ENCODE results near the gene EEF1AKMT3. TPM values are rescaled to one million over a fixed set of nuclear protein-coding genes. Genes with fewer than 3 reads are reported as not detected.

EEF1AKMT3 gene
- total RNA-seq: 1 to 10 TPM; 1.6 to 4.9 (median 2.0) TPM

GRCh38 chr12:57772429-57773322, at the start of gene EEF1AKMT3:
TSS of gene EEF1AKMT3 (plus strand) at chr12:57772614. CDS start at chr12:57772725, 111 bp downstream.
- H3K36me3 Mint-ChIP-seq (ENCODE audit: insufficient read depth): peaks cover 31% of the 10 kb centered on the region
- DNase-seq: no peak

GRCh38 chr12:57722716-57723629, 49.4 kb upstream of the EEF1AKMT3 start:
- Mint-ChIP-seq H3K4me1 (ENCODE audit: low read depth) (peaks cover 9% of the 10 kb centered on the region), H3K27me3 (ENCODE audit: low read depth) (no peaks in the 10 kb centered on the region), H3K36me3 (ENCODE audit: insufficient read depth) (peaks cover 24% of the 10 kb centered on the region), H3K4me3 (no peak overlapping the region), H3K9me3 (no peaks in the 10 kb centered on the region)
- ATAC-seq: peak in 1 of 2 donors; percentile 5
- no peak for DNase-seq

More at GRCh38 chr12:57772429-57773322, at the start of gene EEF1AKMT3:
- peak; percentile 26 to 31 for ATAC-seq
- Mint-ChIP-seq H3K4me3 (peak within 1 kb of the TSS; percentile 98), H3K27me3 (ENCODE audit: low read depth) (no peaks in the 10 kb centered on the region), H3K9me3 (no peaks in the 10 kb centered on the region), H3K4me1 (ENCODE audit: low read depth) (peaks cover 25% of the 10 kb centered on the region)

GRCh38 chr12:57723630-57723962, 48.8 kb upstream of the EEF1AKMT3 start:
- no peak for DNase-seq
- H3K27me3 Mint-ChIP-seq (ENCODE audit: low read depth): no peaks in the 10 kb centered on the region
- peaks cover 24% of the 10 kb centered on the region for H3K36me3 Mint-ChIP-seq (ENCODE audit: insufficient read depth)
- H3K4me3 Mint-ChIP-seq: no peak overlapping the region
- no peaks in the 10 kb centered on the region for H3K9me3 Mint-ChIP-seq
- peak in 1 of 2 donors; percentile 9 for ATAC-seq
- peaks cover 9% of the 10 kb centered on the region for H3K4me1 Mint-ChIP-seq (ENCODE audit: low read depth)

- H3K27me3 Mint-ChIP-seq (ENCODE audit: low read depth): no peaks in the 10 kb centered on the region
- peaks cover 9% of the 10 kb centered on the region for H3K4me1 Mint-ChIP-seq (ENCODE audit: low read depth)
- peaks cover 23% of the 10 kb centered on the region for H3K36me3 Mint-ChIP-seq (ENCODE audit: insufficient read depth)
- ATAC-seq: no peak
- H3K4me3 Mint-ChIP-seq: no peak overlapping the region
- DNase-seq: no peak
- H3K9me3 Mint-ChIP-seq: no peaks in the 10 kb centered on the region
Measured at GRCh38 chr12:57724003-57724935, 48.1 kb upstream of the EEF1AKMT3 start.

- no peak overlapping the region for H3K4me3 Mint-ChIP-seq
- ATAC-seq: no peak
- no peaks in the 10 kb centered on the region for H3K9me3 Mint-ChIP-seq
- H3K4me1 Mint-ChIP-seq (ENCODE audit: low read depth): peaks cover 9% of the 10 kb centered on the region
- H3K36me3 Mint-ChIP-seq (ENCODE audit: insufficient read depth): peaks cover 19% of the 10 kb centered on the region
- no peak for DNase-seq
- no peaks in the 10 kb centered on the region for H3K27me3 Mint-ChIP-seq (ENCODE audit: low read depth)
Measured at GRCh38 chr12:57724936-57725740, 47.3 kb upstream of the EEF1AKMT3 start.

- no peak overlapping the region for H3K4me3 Mint-ChIP-seq
Measured at GRCh38 chr12:57725851-57726150, 46.6 kb upstream of the EEF1AKMT3 start.

GRCh38 chr12:57726151-57726883, 46.1 kb upstream of the EEF1AKMT3 start:
- H3K36me3 Mint-ChIP-seq (ENCODE audit: insufficient read depth): peaks cover 29% of the 10 kb centered on the region
- H3K4me1 Mint-ChIP-seq (ENCODE audit: low read depth): peaks cover 9% of the 10 kb centered on the region
- no peak for DNase-seq
- peak in 1 of 2 donors; percentile 47 for ATAC-seq
- no peaks in the 10 kb centered on the region for H3K9me3 Mint-ChIP-seq
- no peaks in the 10 kb centered on the region for H3K27me3 Mint-ChIP-seq (ENCODE audit: low read depth)
- H3K4me3 Mint-ChIP-seq: no peak overlapping the region

More at GRCh38 chr12:57725851-57726150, 46.6 kb upstream of the EEF1AKMT3 start:
- H3K27me3 Mint-ChIP-seq (ENCODE audit: low read depth): no peaks in the 10 kb centered on the region
- H3K9me3 Mint-ChIP-seq: no peaks in the 10 kb centered on the region
- DNase-seq: no peak
- peaks cover 9% of the 10 kb centered on the region for H3K4me1 Mint-ChIP-seq (ENCODE audit: low read depth)
- H3K36me3 Mint-ChIP-seq (ENCODE audit: insufficient read depth): peaks cover 24% of the 10 kb centered on the region
- no peak for ATAC-seq

- Mint-ChIP-seq H3K4me1 (ENCODE audit: low read depth) (peaks cover 7% of the 10 kb centered on the region), H3K27me3 (ENCODE audit: low read depth) (no peaks in the 10 kb centered on the region), H3K9me3 (no peaks in the 10 kb centered on the region), H3K4me3 (no peak overlapping the region), H3K36me3 (ENCODE audit: insufficient read depth) (peaks cover 33% of the 10 kb centered on the region)
- no peak for ATAC-seq
- no peak for DNase-seq
Measured at GRCh38 chr12:57726884-57727757, 45.3 kb upstream of the EEF1AKMT3 start.

- H3K27me3 Mint-ChIP-seq (ENCODE audit: low read depth): no peaks in the 10 kb centered on the region
- H3K4me1 Mint-ChIP-seq (ENCODE audit: low read depth): peaks cover 7% of the 10 kb centered on the region
- ATAC-seq (no peak), DNase-seq (no peak)
- no peaks in the 10 kb centered on the region for H3K9me3 Mint-ChIP-seq
- H3K36me3 Mint-ChIP-seq (ENCODE audit: insufficient read depth): peaks cover 40% of the 10 kb centered on the region
- H3K4me3 Mint-ChIP-seq: no peak overlapping the region
Measured at GRCh38 chr12:57727758-57728395, 44.5 kb upstream of the EEF1AKMT3 start.

- ATAC-seq: no peak
- DNase-seq: no peak
- Mint-ChIP-seq H3K27me3 (ENCODE audit: low read depth) (no peaks in the 10 kb centered on the region), H3K36me3 (ENCODE audit: insufficient read depth) (peaks cover 45% of the 10 kb centered on the region), H3K4me1 (ENCODE audit: low read depth) (peaks cover 7% of the 10 kb centered on the region), H3K4me3 (no peak overlapping the region), H3K9me3 (no peaks in the 10 kb centered on the region)
Measured at GRCh38 chr12:57729321-57729844, 43.0 kb upstream of the EEF1AKMT3 start.

GRCh38 chr12:57730336-57731067, 41.9 kb upstream of the EEF1AKMT3 start:
- no peak for DNase-seq
- Mint-ChIP-seq H3K4me1 (ENCODE audit: low read depth) (peaks cover 4% of the 10 kb centered on the region), H3K27me3 (ENCODE audit: low read depth) (no peaks in the 10 kb centered on the region), H3K4me3 (no peak overlapping the region), H3K36me3 (ENCODE audit: insufficient read depth) (peaks cover 52% of the 10 kb centered on the region), H3K9me3 (no peaks in the 10 kb centered on the region)
- ATAC-seq: no peak
